ENCODE data around the gene FCER2. TPM values are rescaled to one million over a fixed set of nuclear protein-coding genes. Genes with fewer than 3 reads are reported as not detected.

The FCER2 gene
- total RNA-seq, 1 experiment from 2014 or later = not detected

DNA sequence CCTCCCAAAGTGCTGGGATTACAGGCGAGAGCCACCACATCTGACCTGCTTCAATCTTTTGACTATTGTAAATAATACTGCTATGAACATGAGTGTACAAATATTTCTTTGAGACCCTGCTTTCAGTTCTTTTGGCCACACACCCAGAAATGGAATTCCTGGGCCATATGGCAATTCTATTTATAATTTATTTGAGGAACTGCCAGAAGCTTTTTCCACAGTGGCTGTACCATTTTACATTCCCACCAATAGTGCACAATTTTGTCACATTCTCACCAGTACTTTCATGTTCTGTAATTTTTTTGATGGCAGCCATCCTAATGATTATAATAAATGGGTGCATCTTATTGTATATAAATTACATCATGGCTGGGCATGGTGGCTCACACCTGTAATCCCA is 13.7 kb upstream of the FCER2 start:
- H4K20me1 ChIP-seq (ENCODE audit: control insufficient read depth, insufficient read depth, insufficient read length) = no peaks in the 10 kb centered on the region
- Mint-ChIP-seq H3K27me3 (ENCODE audit: low read depth) (peaks cover 24% of the 10 kb centered on the region), H3K9me3 (no peaks in the 10 kb centered on the region; a peak in 2 of 5 replicates), H3K36me3 (ENCODE audit: insufficient read depth in 1 of 3, low read depth in 3 of 3) (no peaks in the 10 kb centered on the region), H3K27ac (no peak overlapping the region; a peak in 1 of 7 replicates), H3K4me1 (no peaks in the 10 kb centered on the region), H3K4me3 (no peak overlapping the region)
- WGBS (ENCODE audit: extremely low coverage, insufficient read length, low lambda C conversion rate) = no CpG with 5 or more reads among the region's 1 CpG
- H2BK12ac ChIP-seq (ENCODE audit: insufficient read length, low read depth, low read length) = no peak overlapping the region
- no peak overlapping the region for H3K18ac ChIP-seq (ENCODE audit: insufficient read length, low read depth, low read length)
- H2BK20ac ChIP-seq (ENCODE audit: low read depth, low read length, poor library complexity, severe bottlenecking) = no peak overlapping the region
- H2BK5ac ChIP-seq (ENCODE audit: insufficient read length, low read length) = no peak overlapping the region
- no peak overlapping the region for H2AK5ac ChIP-seq (ENCODE audit: insufficient read length, low read length)
- H2BK120ac ChIP-seq (ENCODE audit: low read depth, low read length, poor library complexity, severe bottlenecking) = no peak overlapping the region
- DNase-seq = no peak
- no peaks in the 10 kb centered on the region for H3K9me3 ChIP-seq (ENCODE audit: control insufficient read depth, low read depth, low read length)
- H4K5ac ChIP-seq (ENCODE audit: insufficient read length, low read depth, low read length) = no peak overlapping the region
- no peaks in the 10 kb centered on the region for H3K23me2 ChIP-seq (ENCODE audit: insufficient read length, low read depth, low read length, poor library complexity, severe bottlenecking)
- H3K27ac ChIP-seq (ENCODE audit: insufficient read length, low read depth, low read length) = no peak overlapping the region
- no peaks in the 10 kb centered on the region for H3K4me1 ChIP-seq (ENCODE audit: insufficient read depth, low read length)
- no peaks in the 10 kb centered on the region for H3K79me1 ChIP-seq (ENCODE audit: insufficient read depth, low read depth, low read length, poor library complexity, severe bottlenecking)
- no peak overlapping the region for H2AFZ ChIP-seq (ENCODE audit: low read length)
- H3T11ph ChIP-seq (ENCODE audit: low read length) = no peak overlapping the region
- no peak overlapping the region for H4K91ac ChIP-seq (ENCODE audit: insufficient read length, low read depth, low read length)
- no peaks in the 10 kb centered on the region for H3K27me3 ChIP-seq (ENCODE audit: insufficient read depth, low read length)
- H3K56ac ChIP-seq (ENCODE audit: insufficient read length, low read depth, low read length) = no peak overlapping the region
- no peak overlapping the region for H2BK15ac ChIP-seq (ENCODE audit: low read depth, low read length)
- no peak overlapping the region for H4K8ac ChIP-seq (replicated peaks; ENCODE audit: insufficient read length, low read depth, low read length)
- no peak overlapping the region for H3K4me2 ChIP-seq (ENCODE audit: insufficient read depth, insufficient read length, low read length)
- no peak overlapping the region for H3K4ac ChIP-seq (ENCODE audit: low read depth, low read length)
- H3K23ac ChIP-seq (ENCODE audit: insufficient read length, low read depth, low read length) = no peak overlapping the region
- no peak overlapping the region for H3K9ac ChIP-seq (ENCODE audit: extremely low read depth, insufficient read length, low read length)
- no peak for TF ChIP-seq CTCF (conservative IDR thresholded peaks at IDR 0.05)
- H3K79me2 ChIP-seq (ENCODE audit: insufficient read depth, low read length) = no peaks in the 10 kb centered on the region
- no peak overlapping the region for H3K14ac ChIP-seq (ENCODE audit: insufficient read depth, low read length)
